K562 (cell line): Measurements from ENCODE around the gene CETN2. TPM values are rescaled to one million over a fixed set of nuclear protein-coding genes. Genes with fewer than 3 reads are reported as not detected.

ENCODE experiments used
- CTCF ChIP-seq, 3 experiments: IDR thresholded peaks in 2 of 3; conservative IDR thresholded peaks in 1 of 3; 2 replicates each; pipeline ENCODE4 v1.5.1; 2011 to 2012; ENCODE audit warnings: low read length in 3 of 3, mild to moderate bottlenecking in 3 of 3, control low read depth in 2 of 3, improper control_type of control experiment in 1 of 3, inconsistent platforms in 1 of 3, low read depth in 1 of 3, mixed read lengths in 1 of 3, moderate library complexity in 1 of 3; ENCODE audit not compliant: insufficient read depth in 2 of 3
- DNMT1 ChIP-seq: fragments of 450-650 bp; IDR thresholded peaks from 2 replicates; pipeline ENCODE4 v1.6.1; 2016; ENCODE audit warnings: antibody characterized with exemption, mild to moderate bottlenecking
- ETS1 ChIP-seq: conservative IDR thresholded peaks from 2 replicates; pipeline ENCODE4 v1.6.1; 2011; ENCODE audit warnings: low read depth, mild to moderate bottlenecking, low read length; ENCODE audit not compliant: control insufficient read depth
- HDAC8 ChIP-seq: fragments of 450-650 bp; IDR thresholded peaks from 2 replicates; pipeline ENCODE4 v1.6.1; 2016; ENCODE audit warnings: mild to moderate bottlenecking, missing genetic modification characterization, moderate library complexity, missing compliant biosample characterization
- MAFG ChIP-seq: fragments of 450-650 bp; conservative IDR thresholded peaks from 2 replicates; pipeline ENCODE4 v1.6.1; 2016; ENCODE audit warnings: missing genetic modification characterization, missing compliant biosample characterization
- NFXL1 ChIP-seq: fragments of 450-650 bp; formaldehyde crosslinking; IDR thresholded peaks from 2 replicates; pipeline ENCODE4 v1.4.0; 2021; ENCODE audit warnings: mild to moderate bottlenecking
- POLR3A ChIP-seq: IDR thresholded peaks from 2 replicates; pipeline ENCODE4 v1.6.1; 2011; ENCODE audit warnings: borderline replicate concordance, mild to moderate bottlenecking, moderate library complexity; ENCODE audit not compliant: insufficient read length, insufficient read depth; ENCODE audit errors: extremely low read depth
- POLR3G ChIP-seq: IDR thresholded peaks from 2 replicates; pipeline ENCODE4 v1.6.1; 2011; ENCODE audit not compliant: insufficient read length, insufficient replicate concordance; ENCODE audit errors: extremely low read depth
- SAFB2 ChIP-seq: fragments of 200-400 bp; formaldehyde crosslinking; IDR thresholded peaks from 2 replicates; pipeline ENCODE4 v1.6.1; 2018; ENCODE audit warnings: borderline replicate concordance, low read length, low read depth, moderate library complexity; ENCODE audit not compliant: severe bottlenecking
- SRF ChIP-seq, 2 experiments: fragments of 250-450, 450-650 bp in 1 of 2; sonication (Bioruptor Pico) in 1 of 2; sonication (generic) in 1 of 2; formaldehyde crosslinking; IDR thresholded peaks; 2 replicates each; pipeline versions ENCODE4 v1.5.0 to v1.5.1; 2020 to 2022; ENCODE audit warnings: mild to moderate bottlenecking in 1 of 2, missing genetic modification reagents in 1 of 2
- USF1 ChIP-seq: sonication (generic); formaldehyde crosslinking; IDR thresholded peaks from 2 replicates; pipeline ENCODE4 v1.9.0; 2022; ENCODE audit warnings: mild to moderate bottlenecking, missing genetic modification reagents
- ZNF561 ChIP-seq: fragments of 450-650 bp; formaldehyde crosslinking; conservative IDR thresholded peaks from 2 replicates; pipeline ENCODE4 v1.4.0; 2020; ENCODE audit warnings: mild to moderate bottlenecking, moderate library complexity
- polyA plus RNA-seq, 8 experiments: library from polyadenylated mRNA; depleted of rRNA in 4 of 8; stranded (reverse) in 5 of 8; unstranded in 3 of 8; fragments of >200 nt; fragmentation: Nextera tagmentation in 2 of 8; fragmentation: Illumina TruSeq in 1 of 8; extraction: Ambion mirVana in 2 of 8; extraction: Trizol in 1 of 8; gene quantifications; 2 replicates each; pipeline versions ENCODE4 v1.2.1 to v1.2.3, GENCODE V29; 2011 to 2014; ENCODE audit warnings: inconsistent platforms in 1 of 8, missing spikeins in 1 of 8
- total RNA-seq, 7 experiments: library from RNA; depleted of rRNA in 6 of 7; stranded (reverse); fragments of >200 nt in 6 of 7; fragmentation: Illumina TruSeq in 2 of 7; extraction: Trizol in 2 of 7; gene quantifications; 2 replicates each; pipeline versions ENCODE4 v1.2.1 to v1.2.3, GENCODE V29; 2011 to 2021; ENCODE audit warnings: low replicate concordance in 1 of 7

CETN2 gene
- total and polyA plus RNA-seq, 9 of the 15 experiments (the other 6 are each of a cell fraction or from before 2014, with no cell fraction given) = 16.7 to 37.1 (median 27.6) TPM

- TF ChIP-seq ZNF561 (no peak), NFXL1 (CRISPR knock-in tag) (no peak), POLR3G (no peak), SAFB2 (no peak), POLR3A (no peak), MAFG (no peak), CTCF (IDR thresholded peaks at IDR 0.05 in 2 of 3, conservative IDR thresholded peaks at IDR 0.05 in 1 of 3; ENCODE audit: insufficient read depth in 2 of 3, low read depth in 1 of 3, low read length in 3 of 3) (peak in 2 of 3 experiments; percentile 12 to 16; a peak in 1 of 6 replicates), HDAC8 (tag) (no peak), DNMT1 (no peak), USF1 (CRISPR knock-in tag) (no peak), SRF (CRISPR knock-in tag; IDR thresholded peaks at IDR 0.05) (no peak), ETS1 (no peak)
Observed at GRCh38 chrX:152823657-152824056, 6.9 kb downstream of the CETN2 start (continued).
